ENCODE data around the gene SLC25A39.

SLC25A39 gene

DNA sequence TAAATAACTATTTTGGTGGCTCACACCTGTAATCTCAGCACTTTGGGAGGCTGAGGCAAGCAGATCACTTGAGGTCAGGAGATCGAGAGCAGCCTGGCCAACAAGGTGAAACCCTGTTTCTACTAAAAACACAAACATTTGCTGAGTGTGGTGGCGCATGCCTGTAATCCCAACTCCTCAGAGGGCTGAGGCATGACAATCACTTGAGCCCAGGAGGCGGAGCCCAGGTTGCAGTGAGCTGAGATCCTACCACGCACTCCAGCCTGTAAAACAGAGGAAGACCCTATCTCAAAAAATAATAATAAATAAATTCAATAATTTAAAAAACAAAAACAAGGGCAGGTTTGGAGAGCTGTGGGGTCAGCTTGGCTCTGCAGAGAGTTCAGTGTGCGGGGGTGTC lies 51.0 kb downstream of the SLC25A39 start:
- no peak for DNase-seq (ENCODE audit: low spot score)

DNA sequence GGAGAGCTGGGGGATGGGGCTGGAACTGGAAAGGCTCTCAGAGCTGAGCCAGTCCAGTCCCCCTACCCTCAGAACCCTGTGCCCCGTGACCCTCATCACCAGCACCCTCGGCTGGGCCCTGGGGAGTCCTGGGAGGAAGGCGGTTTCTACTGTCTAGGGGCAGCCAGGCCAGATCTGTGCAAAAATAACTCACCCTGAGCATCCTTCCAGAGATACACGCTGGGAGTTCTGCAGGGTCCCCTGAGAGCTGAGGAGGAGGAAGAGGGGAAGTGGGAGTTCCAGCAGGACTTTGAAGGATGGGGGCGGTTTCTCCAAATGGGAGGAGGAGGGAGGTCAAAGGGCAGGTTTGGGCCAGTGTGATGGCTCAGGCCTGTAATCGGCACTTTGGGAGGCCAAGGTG lies 51.7 kb downstream of the SLC25A39 start:
- no peak for DNase-seq (ENCODE audit: low spot score)

GRCh38 chr17:44272321-44272951 lies 52.2 kb downstream of the SLC25A39 start:
- no peak for DNase-seq (ENCODE audit: low spot score)
